ENCODE data around the gene HELQ. TPM values are rescaled to one million over a fixed set of nuclear protein-coding genes. Genes with fewer than 3 reads are reported as not detected.

Gene HELQ
- total and polyA plus RNA-seq, 2 of the 13 experiments (the other 11 are each of a cell fraction or from before 2014, with no cell fraction given): 6.6 to 10.8 TPM

DNA sequence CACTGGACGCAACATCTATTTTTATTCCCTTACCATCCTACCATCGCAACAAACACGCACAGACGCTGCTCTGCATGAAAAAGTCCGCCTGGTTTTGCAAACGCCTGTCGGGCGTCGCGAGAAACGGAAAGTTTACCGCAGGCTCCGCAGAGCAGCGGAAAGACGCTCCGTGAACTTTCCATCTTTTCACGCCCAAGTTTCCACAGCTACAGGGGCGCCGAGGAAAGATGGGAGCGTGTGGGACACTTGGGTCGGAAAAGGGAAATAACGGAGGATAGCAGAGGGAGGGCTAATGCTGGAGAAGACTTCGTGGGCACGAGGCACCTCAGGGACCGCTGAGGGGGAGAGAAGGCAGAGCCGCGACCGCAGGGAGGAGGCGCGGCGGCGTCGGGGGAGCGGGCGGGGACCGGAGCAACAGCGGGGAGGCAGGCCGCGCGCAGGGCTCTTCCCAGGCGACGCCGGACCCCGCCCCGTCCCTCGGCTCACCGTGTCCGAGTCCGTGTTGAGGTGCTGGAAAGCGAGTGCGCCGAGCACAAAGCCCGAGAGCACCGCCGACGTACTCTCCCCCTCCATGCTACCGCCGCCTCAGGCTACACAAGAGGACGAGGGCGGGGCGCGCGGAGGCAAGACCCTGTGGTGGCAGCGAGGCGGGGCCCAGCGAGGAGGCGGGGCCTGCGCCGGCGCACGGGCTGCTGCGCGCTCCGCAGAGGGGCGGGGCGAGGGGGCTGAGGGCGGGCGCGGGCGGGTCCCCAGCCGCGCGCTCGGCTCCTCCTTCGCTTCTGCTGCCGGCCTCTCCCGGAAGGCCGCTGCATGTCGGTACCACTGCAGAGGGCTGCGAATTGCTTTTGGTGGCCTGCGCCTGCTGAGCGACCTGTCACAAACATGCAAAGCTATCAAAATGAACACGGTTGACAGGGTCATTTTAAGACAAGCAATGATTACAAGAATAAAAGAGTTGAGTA, 29.2 kb upstream of the HELQ start, which contains the start of gene ABRAXAS1 (continued):
- TF ChIP-seq, protein P1, sequence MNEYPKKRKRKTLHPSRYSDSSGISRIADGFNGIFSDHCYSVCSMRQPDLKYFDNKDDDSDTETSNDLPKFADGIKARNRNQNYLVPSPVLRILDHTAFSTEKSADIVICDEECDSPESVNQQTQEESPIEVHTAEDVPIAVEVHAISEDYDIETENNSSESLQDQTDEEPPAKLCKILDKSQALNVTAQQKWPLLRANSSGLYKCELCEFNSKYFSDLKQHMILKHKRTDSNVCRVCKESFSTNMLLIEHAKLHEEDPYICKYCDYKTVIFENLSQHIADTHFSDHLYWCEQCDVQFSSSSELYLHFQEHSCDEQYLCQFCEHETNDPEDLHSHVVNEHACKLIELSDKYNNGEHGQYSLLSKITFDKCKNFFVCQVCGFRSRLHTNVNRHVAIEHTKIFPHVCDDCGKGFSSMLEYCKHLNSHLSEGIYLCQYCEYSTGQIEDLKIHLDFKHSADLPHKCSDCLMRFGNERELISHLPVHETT (CRISPR knock-in tag; conservative IDR thresholded peaks at IDR 0.05): 0 out of 2 replicates have a peak, but pooled peaks have one; percentile 49
- TF ChIP-seq ZSCAN21 (CRISPR knock-in tag; IDR thresholded peaks at IDR 0.05; ENCODE audit: borderline replicate concordance): peak; percentile 97
- TF ChIP-seq SSRP1 (CRISPR knock-in tag; IDR thresholded peaks at IDR 0.05): no peak
- peak; percentile 67; the same call in 1 of the 2 replicates for TF ChIP-seq TARDBP (CRISPR knock-in tag; IDR thresholded peaks at IDR 0.05)
- peak; percentile 64; the same call in 1 of the 2 replicates for TF ChIP-seq TBX2 (CRISPR knock-in tag; IDR thresholded peaks at IDR 0.05; ENCODE audit: borderline replicate concordance)
- peak; percentile 10; the same call in 1 of the 2 replicates for TF ChIP-seq SMAD3 (CRISPR knock-in tag; IDR thresholded peaks at IDR 0.05)
- TF ChIP-seq, protein P2, sequence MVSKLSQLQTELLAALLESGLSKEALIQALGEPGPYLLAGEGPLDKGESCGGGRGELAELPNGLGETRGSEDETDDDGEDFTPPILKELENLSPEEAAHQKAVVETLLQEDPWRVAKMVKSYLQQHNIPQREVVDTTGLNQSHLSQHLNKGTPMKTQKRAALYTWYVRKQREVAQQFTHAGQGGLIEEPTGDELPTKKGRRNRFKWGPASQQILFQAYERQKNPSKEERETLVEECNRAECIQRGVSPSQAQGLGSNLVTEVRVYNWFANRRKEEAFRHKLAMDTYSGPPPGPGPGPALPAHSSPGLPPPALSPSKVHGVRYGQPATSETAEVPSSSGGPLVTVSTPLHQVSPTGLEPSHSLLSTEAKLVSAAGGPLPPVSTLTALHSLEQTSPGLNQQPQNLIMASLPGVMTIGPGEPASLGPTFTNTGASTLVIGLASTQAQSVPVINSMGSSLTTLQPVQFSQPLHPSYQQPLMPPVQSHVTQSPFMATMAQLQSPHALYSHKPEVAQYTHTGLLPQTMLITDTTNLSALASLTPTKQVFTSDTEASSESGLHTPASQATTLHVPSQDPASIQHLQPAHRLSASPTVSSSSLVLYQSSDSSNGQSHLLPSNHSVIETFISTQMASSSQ (IDR thresholded peaks at IDR 0.05; ENCODE audit: low read depth): no peak
- TF ChIP-seq, protein P2 (CRISPR knock-in tag; IDR thresholded peaks at IDR 0.05; ENCODE audit: borderline replicate concordance): peak; percentile 35
- TF ChIP-seq, protein P3, sequence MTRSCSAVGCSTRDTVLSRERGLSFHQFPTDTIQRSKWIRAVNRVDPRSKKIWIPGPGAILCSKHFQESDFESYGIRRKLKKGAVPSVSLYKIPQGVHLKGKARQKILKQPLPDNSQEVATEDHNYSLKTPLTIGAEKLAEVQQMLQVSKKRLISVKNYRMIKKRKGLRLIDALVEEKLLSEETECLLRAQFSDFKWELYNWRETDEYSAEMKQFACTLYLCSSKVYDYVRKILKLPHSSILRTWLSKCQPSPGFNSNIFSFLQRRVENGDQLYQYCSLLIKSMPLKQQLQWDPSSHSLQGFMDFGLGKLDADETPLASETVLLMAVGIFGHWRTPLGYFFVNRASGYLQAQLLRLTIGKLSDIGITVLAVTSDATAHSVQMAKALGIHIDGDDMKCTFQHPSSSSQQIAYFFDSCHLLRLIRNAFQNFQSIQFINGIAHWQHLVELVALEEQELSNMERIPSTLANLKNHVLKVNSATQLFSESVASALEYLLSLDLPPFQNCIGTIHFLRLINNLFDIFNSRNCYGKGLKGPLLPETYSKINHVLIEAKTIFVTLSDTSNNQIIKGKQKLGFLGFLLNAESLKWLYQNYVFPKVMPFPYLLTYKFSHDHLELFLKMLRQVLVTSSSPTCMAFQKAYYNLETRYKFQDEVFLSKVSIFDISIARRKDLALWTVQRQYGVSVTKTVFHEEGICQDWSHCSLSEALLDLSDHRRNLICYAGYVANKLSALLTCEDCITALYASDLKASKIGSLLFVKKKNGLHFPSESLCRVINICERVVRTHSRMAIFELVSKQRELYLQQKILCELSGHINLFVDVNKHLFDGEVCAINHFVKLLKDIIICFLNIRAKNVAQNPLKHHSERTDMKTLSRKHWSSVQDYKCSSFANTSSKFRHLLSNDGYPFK (CRISPR knock-in tag; IDR thresholded peaks at IDR 0.05; ENCODE audit: borderline replicate concordance): peak; percentile 62; the same call in 1 of the 2 replicates
- no peak for TF ChIP-seq ZFP36 (IDR thresholded peaks at IDR 0.05; ENCODE audit: borderline replicate concordance, low read depth, low read length, partially characterized antibody)
- TF ChIP-seq, protein P4, sequence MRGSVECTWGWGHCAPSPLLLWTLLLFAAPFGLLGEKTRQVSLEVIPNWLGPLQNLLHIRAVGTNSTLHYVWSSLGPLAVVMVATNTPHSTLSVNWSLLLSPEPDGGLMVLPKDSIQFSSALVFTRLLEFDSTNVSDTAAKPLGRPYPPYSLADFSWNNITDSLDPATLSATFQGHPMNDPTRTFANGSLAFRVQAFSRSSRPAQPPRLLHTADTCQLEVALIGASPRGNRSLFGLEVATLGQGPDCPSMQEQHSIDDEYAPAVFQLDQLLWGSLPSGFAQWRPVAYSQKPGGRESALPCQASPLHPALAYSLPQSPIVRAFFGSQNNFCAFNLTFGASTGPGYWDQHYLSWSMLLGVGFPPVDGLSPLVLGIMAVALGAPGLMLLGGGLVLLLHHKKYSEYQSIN (CRISPR knock-in tag; IDR thresholded peaks at IDR 0.05; ENCODE audit: borderline replicate concordance): no peak
- TF ChIP-seq EED (CRISPR knock-in tag; IDR thresholded peaks at IDR 0.05): no peak
- TF ChIP-seq ZNF768 (CRISPR knock-in tag; IDR thresholded peaks at IDR 0.05): peak; percentile 59; the same call in 1 of the 2 replicates
- TF ChIP-seq KAT7 (CRISPR knock-in tag; IDR thresholded peaks at IDR 0.05; ENCODE audit: borderline replicate concordance): peak; percentile 79; the same call in 1 of the 2 replicates
- TF ChIP-seq, protein P5, sequence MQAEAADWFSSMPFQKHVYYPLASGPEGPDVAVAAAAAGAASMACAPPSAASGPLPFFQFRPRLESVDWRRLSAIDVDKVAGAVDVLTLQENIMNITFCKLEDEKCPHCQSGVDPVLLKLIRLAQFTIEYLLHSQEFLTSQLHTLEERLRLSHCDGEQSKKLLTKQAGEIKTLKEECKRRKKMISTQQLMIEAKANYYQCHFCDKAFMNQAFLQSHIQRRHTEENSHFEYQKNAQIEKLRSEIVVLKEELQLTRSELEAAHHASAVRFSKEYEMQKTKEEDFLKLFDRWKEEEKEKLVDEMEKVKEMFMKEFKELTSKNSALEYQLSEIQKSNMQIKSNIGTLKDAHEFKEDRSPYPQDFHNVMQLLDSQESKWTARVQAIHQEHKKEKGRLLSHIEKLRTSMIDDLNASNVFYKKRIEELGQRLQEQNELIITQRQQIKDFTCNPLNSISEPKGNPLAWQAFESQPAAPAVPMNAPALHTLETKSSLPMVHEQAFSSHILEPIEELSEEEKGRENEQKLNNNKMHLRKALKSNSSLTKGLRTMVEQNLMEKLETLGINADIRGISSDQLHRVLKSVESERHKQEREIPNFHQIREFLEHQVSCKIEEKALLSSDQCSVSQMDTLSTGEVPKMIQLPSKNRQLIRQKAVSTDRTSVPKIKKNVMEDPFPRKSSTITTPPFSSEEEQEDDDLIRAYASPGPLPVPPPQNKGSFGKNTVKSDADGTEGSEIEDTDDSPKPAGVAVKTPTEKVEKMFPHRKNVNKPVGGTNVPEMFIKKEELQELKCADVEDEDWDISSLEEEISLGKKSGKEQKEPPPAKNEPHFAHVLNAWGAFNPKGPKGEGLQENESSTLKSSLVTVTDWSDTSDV (CRISPR knock-in tag; IDR thresholded peaks at IDR 0.05): peak; percentile 64; the same call in 1 of the 2 replicates
